ENCODE measurements around the gene IL2RG. TPM values are rescaled to one million over a fixed set of nuclear protein-coding genes. Genes with fewer than 3 reads are reported as not detected.
A peak's percentile ranks its signal among the peaks of the same experiment; 100 is the strongest.

The IL2RG gene
- 10 to 100 TPM; 20.7 to 43.8 (median 26.2) TPM for total RNA-seq

DNA sequence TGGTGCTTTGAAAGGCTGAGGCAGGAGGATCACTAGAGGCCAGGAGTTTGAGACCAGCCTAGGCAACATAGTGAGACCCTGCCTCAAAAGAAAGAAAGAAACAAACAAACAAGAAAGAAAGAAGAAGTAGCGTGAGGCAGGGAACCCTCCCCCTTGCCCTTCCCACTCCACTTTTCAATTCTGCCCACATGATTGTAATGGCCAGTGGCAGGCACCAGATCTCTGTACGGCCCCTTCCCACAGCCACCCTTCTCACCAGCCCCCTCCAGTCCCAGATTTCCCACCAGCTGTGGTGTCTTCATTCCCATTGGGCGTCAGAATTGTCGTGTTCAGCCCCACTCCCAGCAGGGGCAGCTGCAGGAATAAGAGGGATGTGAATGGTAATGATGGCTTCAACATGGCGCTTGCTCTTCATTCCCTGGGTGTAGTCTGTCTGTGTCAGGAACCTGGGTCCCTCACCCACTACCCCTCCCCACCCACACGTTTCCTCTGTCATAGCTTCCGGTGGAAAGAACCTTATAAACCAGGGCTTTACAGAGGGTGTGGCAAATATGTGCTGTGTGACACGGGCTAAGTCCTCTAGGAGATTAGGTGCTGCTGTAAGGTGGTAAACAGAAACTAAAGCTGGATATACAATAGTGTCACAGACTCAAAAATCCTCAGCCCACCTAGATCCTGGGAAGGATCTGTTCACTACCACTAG lies at the start of gene IL2RG:
Gene IL2RG (minus strand): TSS at position 437 of the 703 bp plus-strand sequence. CDS start 38 bp downstream, at position 399.
- ATAC-seq (ENCODE audit: low FRiP score in 2 of 2), result peak; percentile 59 to 62
- Histone ChIP-seq H3K4me1 (peaks cover 0 to 4% (median 0%) of the 10 kb centered on the region in 4 donors), H3K27ac (peak within 1 kb of the TSS; percentile 40 to 78 (median 61)), H3K36me3 (no peaks in the 10 kb centered on the region), H3K9me3 (no peaks in the 10 kb centered on the region), H3K4me3 (peak within 1 kb of the TSS in 2 of 4 donors; percentile 25 to 36), H3K27me3 (no peaks in the 10 kb centered on the region)
- TF ChIP-seq EP300 (IDR thresholded peaks at IDR 0.05), result no peak
- TF ChIP-seq POLR2A (IDR thresholded peaks at IDR 0.05), result peak in 2 of 4 donors; percentile 57 to 72
- TF ChIP-seq POLR2AphosphoS5 (IDR thresholded peaks at IDR 0.05), result peak; percentile 18 to 70
- TF ChIP-seq, protein P1, sequence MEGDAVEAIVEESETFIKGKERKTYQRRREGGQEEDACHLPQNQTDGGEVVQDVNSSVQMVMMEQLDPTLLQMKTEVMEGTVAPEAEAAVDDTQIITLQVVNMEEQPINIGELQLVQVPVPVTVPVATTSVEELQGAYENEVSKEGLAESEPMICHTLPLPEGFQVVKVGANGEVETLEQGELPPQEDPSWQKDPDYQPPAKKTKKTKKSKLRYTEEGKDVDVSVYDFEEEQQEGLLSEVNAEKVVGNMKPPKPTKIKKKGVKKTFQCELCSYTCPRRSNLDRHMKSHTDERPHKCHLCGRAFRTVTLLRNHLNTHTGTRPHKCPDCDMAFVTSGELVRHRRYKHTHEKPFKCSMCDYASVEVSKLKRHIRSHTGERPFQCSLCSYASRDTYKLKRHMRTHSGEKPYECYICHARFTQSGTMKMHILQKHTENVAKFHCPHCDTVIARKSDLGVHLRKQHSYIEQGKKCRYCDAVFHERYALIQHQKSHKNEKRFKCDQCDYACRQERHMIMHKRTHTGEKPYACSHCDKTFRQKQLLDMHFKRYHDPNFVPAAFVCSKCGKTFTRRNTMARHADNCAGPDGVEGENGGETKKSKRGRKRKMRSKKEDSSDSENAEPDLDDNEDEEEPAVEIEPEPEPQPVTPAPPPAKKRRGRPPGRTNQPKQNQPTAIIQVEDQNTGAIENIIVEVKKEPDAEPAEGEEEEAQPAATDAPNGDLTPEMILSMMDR (IDR thresholded peaks at IDR 0.05), result no peak
- peak in 1 of 2 donors; percentile 53 for DNase-seq
- WGBS, 2 donors, result 49 to 54% methylated on average over 6 to 8 of the region's 8 CpGs

DNA sequence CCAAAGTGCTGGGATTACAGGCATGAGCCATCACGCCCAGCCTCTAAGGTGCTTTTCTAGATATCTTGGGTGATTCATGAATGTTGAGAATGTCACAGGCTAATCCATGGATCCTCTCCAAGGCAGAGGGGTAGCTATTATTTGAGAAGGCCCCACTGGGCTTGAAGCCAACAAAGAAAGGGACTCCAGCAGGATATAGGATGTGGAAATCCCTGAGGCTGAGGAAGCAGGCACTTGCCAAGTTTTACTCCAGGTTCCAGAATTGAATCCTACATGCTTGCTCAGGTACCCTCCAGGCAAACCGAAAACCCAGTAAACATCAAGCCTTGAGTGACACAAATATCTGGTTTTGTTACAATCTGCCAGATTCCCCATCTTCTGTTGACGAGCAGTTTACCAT lies 49.1 kb upstream of the IL2RG start:
- ATAC-seq (ENCODE audit: low FRiP score in 2 of 2) (no peak), DNase-seq (no peak)
- no peaks in the 10 kb centered on the region for H3K4me1 ChIP-seq
- H3K27me3 ChIP-seq, result no peaks in the 10 kb centered on the region
- no peaks in the 10 kb centered on the region for H3K36me3 ChIP-seq
- no peaks in the 10 kb centered on the region for H3K9me3 ChIP-seq
- no peak overlapping the region for H3K4me3 ChIP-seq
- TF ChIP-seq, protein P1 (IDR thresholded peaks at IDR 0.05), result no peak
- TF ChIP-seq POLR2A (IDR thresholded peaks at IDR 0.05), result no peak
- no peak for TF ChIP-seq EP300 (IDR thresholded peaks at IDR 0.05)
- TF ChIP-seq POLR2AphosphoS5 (IDR thresholded peaks at IDR 0.05), result no peak
- WGBS, 2 donors, result 80 to 100% methylated on average over 1 to 3 of the region's 3 CpGs
- H3K27ac ChIP-seq, result no peak overlapping the region

DNA sequence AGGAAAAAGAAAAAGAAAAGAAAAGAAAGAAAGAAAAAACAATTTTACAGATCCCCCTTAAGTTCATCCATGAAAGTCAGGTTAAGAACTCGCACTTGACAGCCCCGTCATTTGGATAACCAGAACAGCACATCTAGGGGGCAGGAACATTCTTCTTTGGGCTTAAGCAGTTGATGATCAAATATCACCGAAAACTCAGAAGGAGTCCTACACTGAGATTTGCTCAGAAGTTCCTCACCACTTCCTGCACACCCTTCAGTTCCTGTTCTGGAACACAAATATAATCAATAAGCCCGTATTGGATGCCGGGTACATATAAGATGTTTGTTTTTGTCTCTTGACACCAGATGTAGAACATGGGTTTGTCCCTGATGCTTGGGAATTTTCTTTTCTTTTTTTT lies 48.0 kb upstream of the IL2RG start:
- no peaks in the 10 kb centered on the region for H3K4me1 ChIP-seq
- no peaks in the 10 kb centered on the region for H3K9me3 ChIP-seq
- TF ChIP-seq, protein P1 (IDR thresholded peaks at IDR 0.05), result no peak
- no peak for TF ChIP-seq POLR2A (IDR thresholded peaks at IDR 0.05)
- no peak for TF ChIP-seq EP300 (IDR thresholded peaks at IDR 0.05)
- no peak for TF ChIP-seq POLR2AphosphoS5 (IDR thresholded peaks at IDR 0.05)
- no peak overlapping the region for H3K4me3 ChIP-seq
- H3K36me3 ChIP-seq, result no peaks in the 10 kb centered on the region
- H3K27me3 ChIP-seq, result no peaks in the 10 kb centered on the region
- no peak overlapping the region for H3K27ac ChIP-seq
- ATAC-seq (ENCODE audit: low FRiP score in 2 of 2) (no peak), DNase-seq (no peak)
- WGBS, 2 donors, result 66 to 76% methylated on average over 3 to 5 of the region's 5 CpGs

DNA sequence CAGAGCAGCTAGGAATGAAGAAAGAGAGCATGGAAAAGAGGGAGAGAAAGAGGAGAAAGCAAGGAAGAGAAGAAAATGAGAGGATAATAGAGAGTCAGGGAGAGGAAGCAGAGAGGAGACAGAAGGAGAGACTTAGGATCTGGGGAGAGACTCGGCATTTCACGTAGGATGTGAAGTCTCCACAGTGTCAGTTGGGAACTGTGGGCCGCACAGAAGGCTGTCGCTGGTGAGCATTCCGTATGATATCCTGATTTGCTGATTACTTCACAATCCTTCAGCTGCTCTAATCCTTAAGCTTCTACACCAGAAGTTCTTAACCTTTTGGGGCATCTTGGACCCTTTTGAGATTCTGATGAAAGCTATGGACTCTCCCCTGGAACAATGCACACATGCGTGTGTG lies 47.2 kb upstream of the IL2RG start:
- WGBS, 2 donors, result 86 to 94% methylated on average over 5 to 6 of the region's 6 CpGs
- H3K27me3 ChIP-seq, result no peaks in the 10 kb centered on the region
- DNase-seq, result no peak

More for the DNA sequence above, 47.2 kb upstream of the IL2RG start:
- TF ChIP-seq, protein P1 (IDR thresholded peaks at IDR 0.05), result no peak
- TF ChIP-seq POLR2AphosphoS5 (IDR thresholded peaks at IDR 0.05), result no peak
- no peak for TF ChIP-seq EP300 (IDR thresholded peaks at IDR 0.05)
- no peak for TF ChIP-seq POLR2A (IDR thresholded peaks at IDR 0.05)
- H3K4me1 ChIP-seq, result no peaks in the 10 kb centered on the region
- H3K4me3 ChIP-seq, result no peak overlapping the region
- ATAC-seq (ENCODE audit: low FRiP score in 2 of 2), result no peak
- H3K36me3 ChIP-seq, result no peaks in the 10 kb centered on the region
- H3K27ac ChIP-seq, result no peak overlapping the region
- no peaks in the 10 kb centered on the region for H3K9me3 ChIP-seq

Data from upper lobe of left lung (tissue), 6 donors.